DOHH2 (cell line): ENCODE measurements around the gene ACTMAP.

Experiments used
- EZH2phosphoT487 ChIP-seq: fragments of 200-600 bp; sonication (generic); IDR thresholded peaks from 2 replicates; pipeline ENCODE4 v1.6.1; 2017; ENCODE audit warnings: borderline replicate concordance, mild to moderate bottlenecking, antibody characterized with exemption, low read length, moderate library complexity, mixed read lengths
- TF ChIP-seq, protein P1 (sequence below): fragments of 200-600 bp; sonication (generic); IDR thresholded peaks from one replicate; pipeline ENCODE4 v1.5.1; 2014; ENCODE audit warnings: antibody characterized with exemption, mild to moderate bottlenecking, low read depth, low read length; ENCODE audit not compliant: poor library complexity, severe bottlenecking

DNA sequence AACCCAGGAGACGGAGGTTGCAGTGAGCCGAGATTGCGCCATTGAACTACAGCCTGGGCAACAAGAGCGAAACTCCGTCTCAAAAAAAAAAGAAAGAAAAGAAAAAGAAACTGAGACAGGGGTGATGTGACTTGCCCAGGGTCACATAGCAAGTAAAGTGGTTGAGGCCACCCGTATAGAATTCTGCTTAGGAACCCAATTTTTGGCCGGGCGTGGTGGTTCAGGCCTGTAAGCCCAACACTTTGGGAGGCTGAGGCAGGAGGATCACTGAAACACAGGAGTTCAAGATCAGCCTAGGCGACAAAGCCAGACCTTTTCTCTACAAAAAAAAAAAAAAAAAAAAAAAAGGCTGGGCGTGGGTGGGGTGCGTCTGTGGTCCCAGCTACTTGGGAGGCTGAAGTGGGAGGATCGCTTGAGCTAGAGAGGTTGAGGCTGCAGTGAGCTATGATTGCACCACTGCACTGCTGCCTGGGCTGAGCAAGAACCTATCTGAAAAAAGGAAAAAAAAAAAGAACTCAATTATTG is 2.0 kb upstream of the ACTMAP start:
- TF ChIP-seq, protein P1, sequence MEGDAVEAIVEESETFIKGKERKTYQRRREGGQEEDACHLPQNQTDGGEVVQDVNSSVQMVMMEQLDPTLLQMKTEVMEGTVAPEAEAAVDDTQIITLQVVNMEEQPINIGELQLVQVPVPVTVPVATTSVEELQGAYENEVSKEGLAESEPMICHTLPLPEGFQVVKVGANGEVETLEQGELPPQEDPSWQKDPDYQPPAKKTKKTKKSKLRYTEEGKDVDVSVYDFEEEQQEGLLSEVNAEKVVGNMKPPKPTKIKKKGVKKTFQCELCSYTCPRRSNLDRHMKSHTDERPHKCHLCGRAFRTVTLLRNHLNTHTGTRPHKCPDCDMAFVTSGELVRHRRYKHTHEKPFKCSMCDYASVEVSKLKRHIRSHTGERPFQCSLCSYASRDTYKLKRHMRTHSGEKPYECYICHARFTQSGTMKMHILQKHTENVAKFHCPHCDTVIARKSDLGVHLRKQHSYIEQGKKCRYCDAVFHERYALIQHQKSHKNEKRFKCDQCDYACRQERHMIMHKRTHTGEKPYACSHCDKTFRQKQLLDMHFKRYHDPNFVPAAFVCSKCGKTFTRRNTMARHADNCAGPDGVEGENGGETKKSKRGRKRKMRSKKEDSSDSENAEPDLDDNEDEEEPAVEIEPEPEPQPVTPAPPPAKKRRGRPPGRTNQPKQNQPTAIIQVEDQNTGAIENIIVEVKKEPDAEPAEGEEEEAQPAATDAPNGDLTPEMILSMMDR = no peak
- no peak for TF ChIP-seq EZH2phosphoT487
